NOMO-1 (cell line): ENCODE results near the gene HIPK1.
A peak's percentile ranks its signal among the peaks of the same experiment; 100 is the strongest.

Source experiments
- DNase-seq, 2 experiments: peaks; one replicate each; lab custom pipeline; 2025; ENCODE audit not compliant: unreplicated experiment in 2 of 2; lab: John Stamatoyannopoulos, UW

The HIPK1 gene

DNA sequence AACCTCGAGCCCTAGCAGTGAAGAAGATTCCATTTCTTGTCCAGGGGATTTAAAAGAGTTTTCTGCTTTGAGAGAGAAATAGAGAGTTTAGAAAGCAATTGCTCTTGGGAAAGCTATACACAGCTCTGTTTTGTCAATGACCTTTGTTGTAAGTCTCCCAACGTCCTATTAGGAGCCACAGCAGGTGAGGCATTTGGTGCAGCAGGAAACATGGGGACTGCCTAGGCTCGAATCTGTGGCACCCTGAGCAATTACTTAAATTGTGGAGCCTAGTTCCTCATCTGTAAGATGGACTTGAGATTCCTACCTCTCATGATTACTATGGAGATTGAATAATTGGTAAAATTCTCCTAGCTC is 15.8 kb upstream of the HIPK1 start:
- DNase-seq: no peak

DNA sequence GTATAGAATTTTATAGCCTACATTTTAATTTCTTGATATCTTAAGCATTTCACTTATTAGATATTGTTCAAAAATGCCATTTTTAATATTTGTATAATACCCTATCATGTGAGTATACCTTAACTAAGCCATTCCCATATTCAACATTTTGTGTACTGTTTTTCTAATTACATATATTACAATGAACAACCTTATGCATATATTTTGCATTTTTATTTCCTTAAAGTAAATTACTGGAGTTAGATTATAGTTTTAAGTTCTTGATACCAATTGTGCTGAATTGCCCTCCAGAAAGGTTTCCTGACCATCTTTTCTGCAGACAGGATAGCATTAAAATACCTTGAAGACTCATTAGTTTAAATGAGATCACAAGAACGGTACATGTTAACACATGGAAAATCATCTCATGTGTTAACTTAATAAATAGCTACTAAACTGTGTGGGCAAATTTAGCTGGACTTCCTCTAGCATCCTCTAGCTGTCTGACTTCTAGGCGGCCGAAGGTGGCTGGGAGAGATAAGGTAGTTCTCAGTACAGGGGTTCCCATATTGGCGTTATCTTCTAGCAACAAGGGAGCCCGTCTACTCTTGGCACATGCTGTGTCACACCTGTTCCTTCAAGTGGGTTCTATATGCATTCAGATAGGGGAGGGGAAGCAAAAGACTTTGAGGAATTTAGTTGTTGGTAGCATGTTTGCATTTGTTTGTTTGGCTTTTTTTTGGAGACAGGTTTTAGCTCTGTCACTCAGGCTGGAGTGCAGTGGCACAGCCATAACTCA is 15.0 kb upstream of the HIPK1 start:
- DNase-seq: no peak

- no peak for DNase-seq
Measured at GRCh38 chr1:113916974-113917373, 12.2 kb upstream of the HIPK1 start.

GRCh38 chr1:113917400-113918082 is 11.6 kb upstream of the HIPK1 start:
- no peak for DNase-seq

GRCh38 chr1:113918243-113918642 is 10.9 kb upstream of the HIPK1 start:
- no peak for DNase-seq

- DNase-seq: no peak
Measured at GRCh38 chr1:113922957-113923356, 6.2 kb upstream of the HIPK1 start.

GRCh38 chr1:113924473-113924872 is 4.7 kb upstream of the HIPK1 start:
- DNase-seq: no peak

DNA sequence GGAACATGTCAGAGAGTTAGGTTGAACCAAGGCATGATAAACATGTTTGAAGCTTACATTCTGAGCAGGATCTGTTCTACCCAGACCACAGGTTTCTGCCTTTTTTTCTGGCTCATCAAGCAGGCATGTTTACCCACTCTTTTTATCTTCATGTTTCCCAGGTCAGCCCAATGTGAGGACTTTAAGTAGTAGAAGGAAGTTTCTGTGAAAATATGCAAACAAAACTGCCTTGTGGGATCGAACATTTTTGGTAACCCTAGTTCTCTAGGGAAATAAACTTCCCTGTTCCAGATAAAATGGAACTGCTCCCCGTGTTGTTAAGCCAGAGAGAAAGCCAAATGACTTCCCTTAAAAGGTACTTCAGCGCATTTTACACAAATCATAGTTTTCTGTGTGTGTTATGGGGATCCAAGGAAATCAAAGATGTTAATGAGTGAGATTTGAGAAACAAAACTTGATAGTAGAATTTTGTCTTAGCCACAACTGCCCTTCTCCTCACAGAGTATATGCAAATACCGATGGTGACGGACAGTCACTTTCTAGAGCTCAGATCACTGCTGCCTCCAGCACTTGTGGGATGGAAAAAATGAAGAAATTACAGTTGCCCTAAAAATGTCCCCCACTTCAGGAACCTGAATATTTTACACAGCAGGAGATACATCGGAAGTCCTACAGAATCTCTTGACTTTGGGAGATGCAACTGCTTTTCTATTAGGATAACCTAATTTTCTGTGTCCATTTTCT is 765 bp upstream of the HIPK1 start:
- peak in 1 of 2 experiments; percentile 33 for DNase-seq

DNA sequence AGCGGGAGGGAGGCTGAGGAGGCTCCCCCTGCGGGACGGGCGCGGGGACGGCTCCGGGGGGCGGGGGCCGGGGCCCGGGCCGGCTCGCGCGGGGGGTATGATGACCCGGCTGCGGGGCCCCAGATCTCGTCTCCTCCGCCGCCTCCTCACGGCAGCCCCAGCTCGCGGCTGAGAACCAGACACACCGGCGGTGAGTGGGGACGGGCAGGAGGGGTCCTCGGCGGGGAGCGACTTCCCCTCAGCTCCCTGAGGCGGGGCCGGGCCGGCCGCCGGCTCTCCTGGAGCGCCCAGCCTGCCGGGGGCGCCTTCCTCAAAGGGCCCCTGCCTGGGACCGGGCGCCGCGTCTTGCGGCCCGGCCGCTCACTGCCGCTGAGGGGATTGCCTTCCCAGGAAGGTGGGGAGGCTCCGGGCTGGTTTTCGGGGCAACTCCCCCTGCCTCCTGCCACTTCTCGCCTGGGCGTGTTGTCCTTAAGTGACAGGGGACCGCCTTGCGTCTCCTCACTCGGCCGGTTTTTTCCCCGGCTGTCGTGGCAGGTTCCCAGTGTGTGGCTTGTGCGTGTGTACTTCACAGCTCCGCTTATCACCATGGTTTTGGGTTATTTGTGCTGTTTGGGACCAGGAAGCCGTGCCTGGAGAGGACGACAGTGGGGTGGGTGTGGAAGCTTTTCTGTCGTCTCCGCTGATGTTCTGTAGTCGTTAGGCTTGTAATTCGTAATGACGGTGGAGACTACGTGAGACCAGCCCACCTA is 800 bp downstream of the HIPK1 start:
- peak; percentile 37 to 50 for DNase-seq

DNA sequence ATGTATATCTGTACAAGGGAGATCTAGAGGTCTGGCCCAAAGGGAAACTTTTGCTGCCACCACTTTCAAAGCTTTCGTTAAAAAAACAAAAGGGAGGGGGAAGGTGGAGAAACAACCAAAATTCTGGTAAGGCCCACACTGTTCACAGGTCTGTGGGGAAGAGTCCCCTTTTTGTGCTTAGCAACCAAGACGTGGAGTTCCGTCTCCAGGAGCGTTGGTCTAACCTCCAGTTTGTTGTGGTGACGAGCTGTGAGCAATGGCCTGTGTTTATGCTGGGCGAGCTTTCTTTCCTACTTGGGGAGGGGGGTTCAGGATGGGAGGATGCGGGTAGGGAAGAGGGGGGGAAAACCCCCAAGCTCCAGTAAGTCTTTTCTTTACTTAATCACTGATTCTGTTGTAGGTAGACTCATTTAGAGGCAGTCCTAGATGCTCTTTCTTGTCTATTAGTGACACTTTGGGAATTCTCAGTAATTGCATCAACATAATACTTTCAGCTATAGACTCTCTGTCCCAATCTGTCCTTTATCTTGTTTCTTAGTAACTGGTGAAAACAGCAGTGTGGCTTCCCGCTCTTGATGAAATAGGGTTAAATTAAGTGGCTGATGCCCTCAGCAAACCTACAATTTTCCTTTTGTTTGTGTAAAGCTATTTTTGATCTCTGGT is 1.5 kb downstream of the HIPK1 start:
- DNase-seq: peak; percentile 49 to 55

- DNase-seq: peak in 1 of 2 experiments; percentile 29
Measured at GRCh38 chr1:113931451-113931851, 2.3 kb downstream of the HIPK1 start.

- no peak for DNase-seq
Measured at GRCh38 chr1:113934006-113934405, 4.9 kb downstream of the HIPK1 start.

- DNase-seq: no peak
Measured at GRCh38 chr1:113934511-113935055, 5.5 kb downstream of the HIPK1 start.

GRCh38 chr1:113935176-113935575 is 6.1 kb downstream of the HIPK1 start:
- DNase-seq: no peak

DNA sequence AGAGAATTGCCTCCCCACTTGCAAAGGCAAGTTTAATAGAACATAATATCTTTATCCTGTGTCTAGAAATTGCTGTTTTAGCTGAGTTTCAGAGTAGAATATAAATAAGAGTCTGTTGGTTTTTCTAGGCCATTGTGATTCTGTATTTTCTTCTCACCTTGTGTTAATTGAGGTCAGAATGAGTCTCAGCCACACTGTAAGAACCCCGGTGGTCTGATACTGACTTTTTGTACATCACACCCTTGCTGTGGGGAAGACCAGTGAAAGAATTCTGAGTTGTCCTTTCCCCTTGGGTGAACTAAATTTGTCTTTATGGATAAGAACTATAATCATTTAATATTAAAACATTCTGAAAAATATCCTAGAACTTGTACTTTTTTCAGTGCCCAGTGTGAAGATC is 6.8 kb downstream of the HIPK1 start:
- no peak for DNase-seq

GRCh38 chr1:113937146-113937545 is 8.0 kb downstream of the HIPK1 start:
- DNase-seq: no peak

GRCh38 chr1:113938192-113938591 is 9.1 kb downstream of the HIPK1 start:
- DNase-seq: no peak

DNA sequence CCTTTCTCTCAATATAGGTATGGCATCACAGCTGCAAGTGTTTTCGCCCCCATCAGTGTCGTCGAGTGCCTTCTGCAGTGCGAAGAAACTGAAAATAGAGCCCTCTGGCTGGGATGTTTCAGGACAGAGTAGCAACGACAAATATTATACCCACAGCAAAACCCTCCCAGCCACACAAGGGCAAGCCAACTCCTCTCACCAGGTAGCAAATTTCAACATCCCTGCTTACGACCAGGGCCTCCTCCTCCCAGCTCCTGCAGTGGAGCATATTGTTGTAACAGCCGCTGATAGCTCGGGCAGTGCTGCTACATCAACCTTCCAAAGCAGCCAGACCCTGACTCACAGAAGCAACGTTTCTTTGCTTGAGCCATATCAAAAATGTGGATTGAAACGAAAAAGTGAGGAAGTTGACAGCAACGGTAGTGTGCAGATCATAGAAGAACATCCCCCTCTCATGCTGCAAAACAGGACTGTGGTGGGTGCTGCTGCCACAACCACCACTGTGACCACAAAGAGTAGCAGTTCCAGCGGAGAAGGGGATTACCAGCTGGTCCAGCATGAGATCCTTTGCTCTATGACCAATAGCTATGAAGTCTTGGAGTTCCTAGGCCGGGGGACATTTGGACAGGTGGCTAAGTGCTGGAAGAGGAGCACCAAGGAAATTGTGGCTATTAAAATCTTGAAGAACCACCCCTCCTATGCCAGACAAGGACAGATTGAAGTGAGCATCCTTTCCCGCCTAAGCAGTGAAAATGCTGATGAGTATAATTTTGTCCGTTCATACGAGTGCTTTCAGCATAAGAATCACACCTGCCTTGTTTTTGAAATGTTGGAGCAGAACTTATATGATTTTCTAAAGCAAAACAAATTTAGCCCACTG is 11.5 kb downstream of the HIPK1 start:
- peak; percentile 70 to 72 for DNase-seq

GRCh38 chr1:113941245-113941559 is 12.1 kb downstream of the HIPK1 start:
- no peak for DNase-seq
